ENCODE results near the gene PRKAG3. TPM values are rescaled to one million over a fixed set of nuclear protein-coding genes. Genes with fewer than 3 reads are reported as not detected.

PRKAG3 gene
- total RNA-seq, 3 donors from 2014 or later (not counting 1 experiment from before 2014, with no cell fraction given), result not detected

DNA sequence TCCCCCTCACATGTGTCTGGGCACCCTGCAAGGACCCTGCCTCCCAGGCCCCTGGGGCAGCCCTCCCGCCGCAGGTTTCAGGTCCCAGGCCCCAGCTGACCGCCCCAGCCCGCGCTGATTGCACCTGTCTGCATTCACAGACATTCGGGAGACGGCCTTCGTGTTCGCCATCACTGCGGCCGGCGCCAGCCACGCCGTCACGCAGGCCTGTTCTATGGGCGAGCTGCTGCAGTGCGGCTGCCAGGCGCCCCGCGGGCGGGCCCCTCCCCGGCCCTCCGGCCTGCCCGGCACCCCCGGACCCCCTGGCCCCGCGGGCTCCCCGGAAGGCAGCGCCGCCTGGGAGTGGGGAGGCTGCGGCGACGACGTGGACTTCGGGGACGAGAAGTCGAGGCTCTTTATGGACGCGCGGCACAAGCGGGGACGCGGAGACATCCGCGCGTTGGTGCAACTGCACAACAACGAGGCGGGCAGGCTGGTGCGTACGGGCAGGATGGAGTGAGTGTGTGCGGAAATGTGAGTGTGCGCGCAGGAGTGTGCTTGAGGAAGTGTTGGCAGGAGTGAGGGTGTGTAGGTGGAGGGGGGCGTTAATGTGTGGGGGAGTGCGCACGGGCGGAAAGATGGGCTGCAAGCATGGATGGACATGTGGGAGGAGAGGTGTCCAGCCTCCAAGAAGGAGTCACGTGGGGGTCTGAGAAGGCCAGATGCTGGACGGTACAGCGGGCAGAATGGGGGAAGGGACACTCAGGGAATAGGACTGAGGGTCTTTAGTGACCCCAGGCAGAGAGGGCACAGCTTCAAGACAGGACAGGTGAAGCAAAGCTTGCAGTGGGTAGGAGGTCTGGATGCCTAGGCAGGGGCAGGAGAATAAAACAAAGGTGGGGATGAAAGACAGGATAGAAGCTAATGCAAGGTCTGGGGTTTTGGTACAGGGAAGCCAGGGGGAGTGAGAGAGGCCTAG lies 40.0 kb upstream of the PRKAG3 start:
- Mint-ChIP-seq H3K27ac (no peak overlapping the region), H3K27me3 (ENCODE audit: low read depth in 2 of 2) (peaks cover 62 to 63% of the 10 kb centered on the region in 2 donors), H3K9me3 (no peaks in the 10 kb centered on the region), H3K4me1 (peaks cover 0 to 17% of the 10 kb centered on the region in 2 donors), H3K4me3 (peak overlapping the region; percentile 60), H3K36me3 (no peaks in the 10 kb centered on the region)
- no peaks in the 10 kb centered on the region for H3K9me3 ChIP-seq (ENCODE audit: control insufficient read depth, insufficient read depth, low read length)
- DNase-seq, result peak in 1 of 2 donors; percentile 56
- ATAC-seq, result peak in 1 of 3 donors; percentile 39
- TF ChIP-seq, protein P1, sequence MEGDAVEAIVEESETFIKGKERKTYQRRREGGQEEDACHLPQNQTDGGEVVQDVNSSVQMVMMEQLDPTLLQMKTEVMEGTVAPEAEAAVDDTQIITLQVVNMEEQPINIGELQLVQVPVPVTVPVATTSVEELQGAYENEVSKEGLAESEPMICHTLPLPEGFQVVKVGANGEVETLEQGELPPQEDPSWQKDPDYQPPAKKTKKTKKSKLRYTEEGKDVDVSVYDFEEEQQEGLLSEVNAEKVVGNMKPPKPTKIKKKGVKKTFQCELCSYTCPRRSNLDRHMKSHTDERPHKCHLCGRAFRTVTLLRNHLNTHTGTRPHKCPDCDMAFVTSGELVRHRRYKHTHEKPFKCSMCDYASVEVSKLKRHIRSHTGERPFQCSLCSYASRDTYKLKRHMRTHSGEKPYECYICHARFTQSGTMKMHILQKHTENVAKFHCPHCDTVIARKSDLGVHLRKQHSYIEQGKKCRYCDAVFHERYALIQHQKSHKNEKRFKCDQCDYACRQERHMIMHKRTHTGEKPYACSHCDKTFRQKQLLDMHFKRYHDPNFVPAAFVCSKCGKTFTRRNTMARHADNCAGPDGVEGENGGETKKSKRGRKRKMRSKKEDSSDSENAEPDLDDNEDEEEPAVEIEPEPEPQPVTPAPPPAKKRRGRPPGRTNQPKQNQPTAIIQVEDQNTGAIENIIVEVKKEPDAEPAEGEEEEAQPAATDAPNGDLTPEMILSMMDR (IDR thresholded peaks at IDR 0.05), result no peak
- H3K27me3 ChIP-seq (ENCODE audit: control insufficient read depth, insufficient read depth, low read length), result peaks cover 17% of the 10 kb centered on the region
- peaks cover 25% of the 10 kb centered on the region for H3K4me1 ChIP-seq (ENCODE audit: control insufficient read depth, insufficient read depth, low read length)
- no peaks in the 10 kb centered on the region for H3K36me3 ChIP-seq (ENCODE audit: control insufficient read depth, insufficient read depth, low read length)
- no peak overlapping the region for H3K27ac ChIP-seq (ENCODE audit: low read length)
- intact Hi-C loops (cut with micrococcal nuclease), result no loop called here
- 2% methylated on average over 60 of the region's 60 CpGs for WGBS (ENCODE audit: insufficient coverage)
- H3K4me3 ChIP-seq (ENCODE audit: low read length), result peak overlapping the region; percentile 41

DNA sequence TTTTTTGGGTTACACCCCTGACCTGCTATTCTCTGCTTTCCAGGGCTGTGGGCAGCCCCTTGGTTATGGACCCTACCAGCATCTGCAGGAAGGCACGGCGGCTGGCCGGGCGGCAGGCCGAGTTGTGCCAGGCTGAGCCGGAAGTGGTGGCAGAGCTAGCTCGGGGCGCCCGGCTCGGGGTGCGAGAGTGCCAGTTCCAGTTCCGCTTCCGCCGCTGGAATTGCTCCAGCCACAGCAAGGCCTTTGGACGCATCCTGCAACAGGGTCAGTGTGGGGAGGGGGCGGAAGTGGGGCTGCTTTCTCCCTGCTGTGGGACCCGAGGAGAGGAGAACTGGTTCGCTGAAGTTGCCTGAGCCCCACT lies 39.4 kb upstream of the PRKAG3 start:
- WGBS (ENCODE audit: insufficient coverage), result 0% methylated on average over 18 of the region's 18 CpGs
- peak in 1 of 3 donors; percentile 28 for ATAC-seq
- Histone ChIP-seq H3K27ac (ENCODE audit: low read length) (no peak overlapping the region), H3K4me1 (ENCODE audit: control insufficient read depth, insufficient read depth, low read length) (peaks cover 25% of the 10 kb centered on the region), H3K36me3 (ENCODE audit: control insufficient read depth, insufficient read depth, low read length) (no peaks in the 10 kb centered on the region), H3K4me3 (ENCODE audit: low read length) (peak overlapping the region; percentile 41), H3K27me3 (ENCODE audit: control insufficient read depth, insufficient read depth, low read length) (peaks cover 17% of the 10 kb centered on the region), H3K9me3 (ENCODE audit: control insufficient read depth, insufficient read depth, low read length) (no peaks in the 10 kb centered on the region)
- intact Hi-C loops (cut with micrococcal nuclease), result no loop called here
- Mint-ChIP-seq H3K36me3 (no peaks in the 10 kb centered on the region), H3K27ac (no peak overlapping the region), H3K4me3 (peak overlapping the region; percentile 60), H3K27me3 (ENCODE audit: low read depth in 2 of 2) (peaks cover 61 to 65% of the 10 kb centered on the region in 2 donors), H3K9me3 (no peaks in the 10 kb centered on the region), H3K4me1 (peaks cover 0 to 15% of the 10 kb centered on the region in 2 donors)
- TF ChIP-seq, protein P1 (IDR thresholded peaks at IDR 0.05), result no peak
- no peak for DNase-seq

DNA sequence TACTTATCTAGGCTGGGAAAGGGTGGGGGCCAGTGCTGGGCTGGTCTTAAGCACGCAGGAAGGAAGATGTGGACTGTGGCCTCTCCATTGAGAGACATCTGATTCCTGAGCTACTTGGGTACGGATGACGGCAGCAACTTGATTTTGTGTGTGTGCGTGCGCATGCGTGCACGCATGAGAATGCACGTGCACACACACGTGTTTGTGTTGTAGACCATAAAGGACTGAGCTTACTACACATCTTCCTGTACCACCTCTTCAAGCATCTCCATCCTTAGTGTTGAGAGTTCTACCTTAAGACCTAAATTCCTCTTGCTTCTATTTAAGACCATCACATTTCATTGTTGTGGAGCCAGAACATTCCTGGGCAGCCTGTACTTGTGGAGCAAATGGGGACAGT lies 37.5 kb upstream of the PRKAG3 start:
- 94% methylated on average over 9 of the region's 9 CpGs for WGBS (ENCODE audit: insufficient coverage)
- H3K27ac Mint-ChIP-seq, result no peak overlapping the region
- no peaks in the 10 kb centered on the region for H3K9me3 Mint-ChIP-seq
- DNase-seq, result no peak
- no peaks in the 10 kb centered on the region for H3K9me3 ChIP-seq (ENCODE audit: control insufficient read depth, insufficient read depth, low read length)
- no peaks in the 10 kb centered on the region for H3K36me3 ChIP-seq (ENCODE audit: control insufficient read depth, insufficient read depth, low read length)
- H3K27me3 ChIP-seq (ENCODE audit: control insufficient read depth, insufficient read depth, low read length), result peaks cover 11% of the 10 kb centered on the region
- H3K36me3 Mint-ChIP-seq, result no peaks in the 10 kb centered on the region
- no peak overlapping the region for H3K4me3 ChIP-seq (ENCODE audit: low read length)
- peaks cover 57 to 65% of the 10 kb centered on the region in 2 donors for H3K27me3 Mint-ChIP-seq (ENCODE audit: low read depth in 2 of 2)
- intact Hi-C loops (cut with micrococcal nuclease), result loop anchor here (5.0 kb wide), 1 partner anchor 33 kb away; no protein-coding TSS in a partner anchor
- ATAC-seq, result no peak
- no peak overlapping the region for H3K27ac ChIP-seq (ENCODE audit: low read length)
- H3K4me1 ChIP-seq (ENCODE audit: control insufficient read depth, insufficient read depth, low read length), result peaks cover 25% of the 10 kb centered on the region
- H3K4me3 Mint-ChIP-seq, result no peak overlapping the region
- H3K4me1 Mint-ChIP-seq, result peaks cover 0 to 15% of the 10 kb centered on the region in 2 donors
- TF ChIP-seq, protein P1 (IDR thresholded peaks at IDR 0.05), result no peak

All from natural killer cell (primary cell).